ENCODE results near the gene RALGDS. TPM values are rescaled to one million over a fixed set of nuclear protein-coding genes. Genes with fewer than 3 reads are reported as not detected.

Gene RALGDS
- total RNA-seq, 1 experiment from 2014 or later, result 25.8 TPM

DNA sequence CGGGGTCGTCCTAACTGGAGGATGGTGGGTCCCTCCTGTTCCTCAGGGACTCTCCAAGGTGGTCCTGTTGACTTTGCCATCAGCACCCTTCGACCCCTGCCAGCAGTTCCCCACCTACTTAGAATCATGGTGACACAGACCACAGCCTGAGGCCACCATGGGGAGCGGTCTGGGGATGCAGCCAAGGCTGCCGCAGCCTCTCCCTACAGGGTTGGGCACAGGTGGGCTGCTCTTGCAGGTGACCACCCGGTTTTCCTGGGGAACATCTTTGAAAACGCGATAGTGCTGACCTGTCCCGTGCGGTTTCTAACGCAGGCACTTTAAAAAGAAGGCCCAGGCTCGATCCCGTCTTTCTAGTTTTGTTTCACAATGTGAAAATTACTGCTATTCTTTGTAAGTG, 72.0 kb downstream of the RALGDS start:
- in situ Hi-C loops (cut with HindIII; ENCODE audit: low pct_unique_long_range_greater_than_20kb, low sequenced_read_pairs), result no loop called here
- no peak for ATAC-seq
- Histone ChIP-seq H3K27me3 (ENCODE audit: control insufficient read depth, insufficient read depth, low read length) (no peaks in the 10 kb centered on the region), H3K27ac (ENCODE audit: low read length) (no peak overlapping the region), H3K9me3 (ENCODE audit: control insufficient read depth, insufficient read depth, low read depth, low read length) (no peaks in the 10 kb centered on the region), H3K4me1 (ENCODE audit: control insufficient read depth, insufficient read depth, low read length) (no peaks in the 10 kb centered on the region), H3K36me3 (ENCODE audit: control insufficient read depth, insufficient read depth, low read length) (peaks cover 2% of the 10 kb centered on the region; the same call in 1 of the 2 replicates), H3K4me3 (ENCODE audit: low read depth in 2 of 2, low read length in 2 of 2) (no peak overlapping the region)
- BruUV-seq (replicated peaks), result no TSS peak
- intact Hi-C loops (cut with micrococcal nuclease; ENCODE audit: unreplicated experiment), result loop anchor here (10.0 kb wide), 1 partner anchor 96 kb away; no protein-coding TSS in a partner anchor
- DNase-seq (ENCODE audit: low read depth, low spot score), result no peak
- TF ChIP-seq, protein P1, sequence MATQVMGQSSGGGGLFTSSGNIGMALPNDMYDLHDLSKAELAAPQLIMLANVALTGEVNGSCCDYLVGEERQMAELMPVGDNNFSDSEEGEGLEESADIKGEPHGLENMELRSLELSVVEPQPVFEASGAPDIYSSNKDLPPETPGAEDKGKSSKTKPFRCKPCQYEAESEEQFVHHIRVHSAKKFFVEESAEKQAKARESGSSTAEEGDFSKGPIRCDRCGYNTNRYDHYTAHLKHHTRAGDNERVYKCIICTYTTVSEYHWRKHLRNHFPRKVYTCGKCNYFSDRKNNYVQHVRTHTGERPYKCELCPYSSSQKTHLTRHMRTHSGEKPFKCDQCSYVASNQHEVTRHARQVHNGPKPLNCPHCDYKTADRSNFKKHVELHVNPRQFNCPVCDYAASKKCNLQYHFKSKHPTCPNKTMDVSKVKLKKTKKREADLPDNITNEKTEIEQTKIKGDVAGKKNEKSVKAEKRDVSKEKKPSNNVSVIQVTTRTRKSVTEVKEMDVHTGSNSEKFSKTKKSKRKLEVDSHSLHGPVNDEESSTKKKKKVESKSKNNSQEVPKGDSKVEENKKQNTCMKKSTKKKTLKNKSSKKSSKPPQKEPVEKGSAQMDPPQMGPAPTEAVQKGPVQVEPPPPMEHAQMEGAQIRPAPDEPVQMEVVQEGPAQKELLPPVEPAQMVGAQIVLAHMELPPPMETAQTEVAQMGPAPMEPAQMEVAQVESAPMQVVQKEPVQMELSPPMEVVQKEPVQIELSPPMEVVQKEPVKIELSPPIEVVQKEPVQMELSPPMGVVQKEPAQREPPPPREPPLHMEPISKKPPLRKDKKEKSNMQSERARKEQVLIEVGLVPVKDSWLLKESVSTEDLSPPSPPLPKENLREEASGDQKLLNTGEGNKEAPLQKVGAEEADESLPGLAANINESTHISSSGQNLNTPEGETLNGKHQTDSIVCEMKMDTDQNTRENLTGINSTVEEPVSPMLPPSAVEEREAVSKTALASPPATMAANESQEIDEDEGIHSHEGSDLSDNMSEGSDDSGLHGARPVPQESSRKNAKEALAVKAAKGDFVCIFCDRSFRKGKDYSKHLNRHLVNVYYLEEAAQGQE (IDR thresholded peaks at IDR 0.05; ENCODE audit: insufficient read depth in 1 of 2, low read depth in 2 of 2, low read length in 1 of 2), result no peak
- TF ChIP-seq TCF7L2 (IDR thresholded peaks at IDR 0.05; ENCODE audit: low read depth, low read length) (no peak), SIN3A (IDR thresholded peaks at IDR 0.05; ENCODE audit: borderline replicate concordance, insufficient read depth, low read depth, low read length) (no peak), POLR2AphosphoS5 (IDR thresholded peaks at IDR 0.05; ENCODE audit: low read depth, low read length) (no peak)
- TF ChIP-seq, protein P2, sequence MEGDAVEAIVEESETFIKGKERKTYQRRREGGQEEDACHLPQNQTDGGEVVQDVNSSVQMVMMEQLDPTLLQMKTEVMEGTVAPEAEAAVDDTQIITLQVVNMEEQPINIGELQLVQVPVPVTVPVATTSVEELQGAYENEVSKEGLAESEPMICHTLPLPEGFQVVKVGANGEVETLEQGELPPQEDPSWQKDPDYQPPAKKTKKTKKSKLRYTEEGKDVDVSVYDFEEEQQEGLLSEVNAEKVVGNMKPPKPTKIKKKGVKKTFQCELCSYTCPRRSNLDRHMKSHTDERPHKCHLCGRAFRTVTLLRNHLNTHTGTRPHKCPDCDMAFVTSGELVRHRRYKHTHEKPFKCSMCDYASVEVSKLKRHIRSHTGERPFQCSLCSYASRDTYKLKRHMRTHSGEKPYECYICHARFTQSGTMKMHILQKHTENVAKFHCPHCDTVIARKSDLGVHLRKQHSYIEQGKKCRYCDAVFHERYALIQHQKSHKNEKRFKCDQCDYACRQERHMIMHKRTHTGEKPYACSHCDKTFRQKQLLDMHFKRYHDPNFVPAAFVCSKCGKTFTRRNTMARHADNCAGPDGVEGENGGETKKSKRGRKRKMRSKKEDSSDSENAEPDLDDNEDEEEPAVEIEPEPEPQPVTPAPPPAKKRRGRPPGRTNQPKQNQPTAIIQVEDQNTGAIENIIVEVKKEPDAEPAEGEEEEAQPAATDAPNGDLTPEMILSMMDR (IDR thresholded peaks at IDR 0.05), result no peak
- POLR2A ChIA-PET, result no interaction called here
- CTCF ChIA-PET, result interaction anchor here (0.7 kb wide), 1 partner anchor 28 kb away, joined by 3 read pairs; no protein-coding TSS in a partner anchor

DNA sequence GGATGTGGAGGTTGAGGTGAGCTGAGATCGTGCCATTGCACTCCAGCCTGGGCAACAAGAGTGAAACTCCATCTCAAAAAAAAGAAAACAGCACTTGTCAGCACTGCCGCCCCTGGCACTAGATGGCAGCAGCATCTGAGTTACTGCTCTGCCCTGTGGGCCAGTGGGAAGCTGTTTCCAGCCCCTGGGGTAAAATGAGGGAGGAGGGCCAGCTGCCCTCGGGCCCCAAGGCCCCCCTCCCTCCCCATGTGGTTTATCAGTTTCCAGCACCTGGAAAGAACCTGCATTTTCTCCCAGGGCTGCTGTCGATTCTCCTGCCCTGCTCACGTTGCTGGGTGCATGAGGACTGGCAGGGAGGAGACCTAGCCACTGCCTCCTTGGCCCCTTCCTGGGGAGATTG, 72.4 kb downstream of the RALGDS start:
- POLR2A ChIA-PET, result no interaction called here
- DNase-seq (ENCODE audit: low read depth, low spot score), result no peak

More for the DNA sequence above, 72.4 kb downstream of the RALGDS start:
- CTCF ChIA-PET, result interaction anchor here (0.7 kb wide), 1 partner anchor 28 kb away, joined by 3 read pairs; no protein-coding TSS in a partner anchor
- Histone ChIP-seq H3K27me3 (ENCODE audit: control insufficient read depth, insufficient read depth, low read length) (no peaks in the 10 kb centered on the region), H3K4me3 (ENCODE audit: low read depth in 2 of 2, low read length in 2 of 2) (no peak overlapping the region), H3K27ac (ENCODE audit: low read length) (no peak overlapping the region), H3K9me3 (ENCODE audit: control insufficient read depth, insufficient read depth, low read depth, low read length) (no peaks in the 10 kb centered on the region), H3K4me1 (ENCODE audit: control insufficient read depth, insufficient read depth, low read length) (no peaks in the 10 kb centered on the region), H3K36me3 (ENCODE audit: control insufficient read depth, insufficient read depth, low read length) (0 out of 2 replicates have a peak, but pooled peaks cover 2% of the 10 kb centered on the region)
- intact Hi-C loops (cut with micrococcal nuclease; ENCODE audit: unreplicated experiment), result loop anchor here (10.0 kb wide), 1 partner anchor 96 kb away; no protein-coding TSS in a partner anchor
- peak; percentile 81 for ATAC-seq
- BruUV-seq (replicated peaks), result no TSS peak
- in situ Hi-C loops (cut with HindIII; ENCODE audit: low pct_unique_long_range_greater_than_20kb, low sequenced_read_pairs), result no loop called here
- TF ChIP-seq TCF7L2 (IDR thresholded peaks at IDR 0.05; ENCODE audit: low read depth, low read length), result no peak
- TF ChIP-seq, protein P2 (IDR thresholded peaks at IDR 0.05), result no peak; the same call in 1 of the 2 replicates
- no peak for TF ChIP-seq POLR2AphosphoS5 (IDR thresholded peaks at IDR 0.05; ENCODE audit: low read depth, low read length)
- TF ChIP-seq SIN3A (IDR thresholded peaks at IDR 0.05; ENCODE audit: borderline replicate concordance, insufficient read depth, low read depth, low read length), result no peak
- TF ChIP-seq, protein P1 (IDR thresholded peaks at IDR 0.05; ENCODE audit: insufficient read depth in 1 of 2, low read depth in 2 of 2, low read length in 1 of 2), result no peak
